Inflammatory macrophage treated with lipopolysaccharide for 1 hour (primary cell): Measurements from ENCODE around the gene LAYN.
A peak's percentile ranks its signal among the peaks of the same experiment; 100 is the strongest.

Experiments used
- DNase-seq, 2 donors: peaks; one replicate each; pipeline ENCODE4 v3.0.0-alpha.2; 2020 to 2022

LAYN gene

DNA sequence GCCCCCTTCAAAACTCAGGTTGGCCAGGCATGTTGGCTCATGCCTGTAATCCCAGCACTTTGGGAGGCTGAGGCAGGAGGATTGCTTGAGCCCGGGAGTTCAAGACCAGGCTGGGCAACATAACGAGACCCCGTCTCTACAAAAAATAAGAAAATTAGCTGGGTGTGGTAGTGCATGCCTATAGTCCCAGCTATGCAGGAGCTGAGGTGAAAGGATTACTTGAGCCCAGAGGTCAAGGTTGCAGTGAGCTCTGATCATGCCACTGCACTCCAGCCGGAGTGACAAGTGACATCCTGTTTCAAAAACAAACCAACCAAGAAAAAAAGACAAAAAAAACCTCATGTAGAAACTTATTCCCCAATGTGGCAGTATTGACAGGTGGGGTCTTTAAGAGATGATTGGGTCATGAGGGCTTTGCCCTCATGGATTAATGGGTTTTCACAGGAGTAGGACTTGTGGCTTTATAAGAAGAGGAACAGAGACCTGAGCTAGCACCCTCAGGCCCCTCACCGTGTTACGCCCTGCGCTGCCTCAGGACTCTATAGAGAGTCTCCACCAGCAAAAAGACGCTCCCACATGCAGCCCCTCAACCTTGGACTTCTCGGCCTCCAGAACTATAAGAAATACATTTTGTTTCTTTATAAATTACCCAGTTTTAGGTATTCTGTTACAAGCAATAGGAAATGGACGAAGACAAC, 22.3 kb downstream of the LAYN start:
- no peak for DNase-seq

DNA sequence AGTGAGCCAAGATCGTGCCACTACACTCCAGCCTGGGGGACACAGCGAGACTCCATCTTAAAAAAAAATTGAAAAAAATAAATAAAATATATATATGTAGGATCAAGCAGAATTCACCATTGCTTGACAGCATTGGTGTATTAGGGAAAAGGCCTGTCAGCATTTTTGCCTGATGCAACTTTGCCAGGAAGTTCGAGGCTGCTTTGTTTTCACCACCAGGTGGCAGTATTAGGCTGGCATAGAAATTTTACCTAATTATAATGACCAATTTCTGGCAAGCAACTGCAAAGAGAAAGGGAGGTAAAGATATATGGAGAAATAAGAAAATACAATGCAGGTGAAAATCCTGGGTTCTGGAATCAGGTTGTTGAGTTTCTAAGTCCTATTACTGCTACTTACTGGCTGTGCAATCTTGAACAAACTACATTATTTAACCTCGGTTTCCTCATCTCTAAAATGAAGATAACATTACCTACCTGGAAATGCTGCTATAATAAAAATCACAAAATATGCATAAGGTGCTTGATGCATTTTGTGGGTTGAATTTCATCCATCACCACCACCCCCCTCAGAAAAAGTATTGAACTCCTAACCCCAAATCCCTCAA, 24.7 kb downstream of the LAYN start:
- peak; percentile 52 to 96 for DNase-seq

DNA sequence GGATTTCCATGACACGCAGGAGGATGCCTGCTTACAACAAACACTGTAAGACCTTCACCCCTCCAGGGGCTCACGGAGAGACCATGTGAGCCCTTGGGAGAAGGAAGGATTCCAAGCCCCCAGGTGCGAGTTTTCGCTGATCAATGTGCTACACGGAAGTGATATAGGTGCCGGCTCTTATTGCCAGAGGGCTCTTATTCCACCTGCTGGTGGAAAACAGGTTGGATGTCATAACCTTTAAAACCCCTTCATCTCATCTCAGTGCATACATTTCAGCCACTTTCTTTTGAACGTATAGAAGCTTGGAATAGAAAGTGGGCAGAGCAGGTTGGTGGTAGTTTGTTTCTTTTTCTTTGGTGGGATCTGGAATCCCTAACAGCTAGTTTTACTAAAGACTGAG, 25.8 kb downstream of the LAYN start:
- DNase-seq: no peak

DNA sequence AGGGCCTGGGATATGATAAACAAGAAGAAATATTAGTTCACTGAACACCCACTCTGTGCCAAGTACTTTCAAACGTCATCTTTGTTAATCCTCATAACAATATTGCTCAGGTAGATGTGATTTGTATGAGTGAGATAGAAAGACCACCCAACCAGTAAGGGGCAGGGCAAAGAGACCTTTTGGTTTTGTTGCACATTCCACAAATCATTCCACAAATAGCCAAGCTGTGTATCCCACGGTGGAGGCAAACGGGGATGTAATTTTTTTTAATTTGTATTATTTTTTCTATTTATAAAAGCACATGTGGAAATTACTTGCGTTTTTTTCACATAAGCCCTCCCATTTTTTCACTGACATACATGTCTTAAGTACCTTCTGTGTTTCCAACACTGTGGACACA, 29.0 kb downstream of the LAYN start:
- no peak for DNase-seq

DNA sequence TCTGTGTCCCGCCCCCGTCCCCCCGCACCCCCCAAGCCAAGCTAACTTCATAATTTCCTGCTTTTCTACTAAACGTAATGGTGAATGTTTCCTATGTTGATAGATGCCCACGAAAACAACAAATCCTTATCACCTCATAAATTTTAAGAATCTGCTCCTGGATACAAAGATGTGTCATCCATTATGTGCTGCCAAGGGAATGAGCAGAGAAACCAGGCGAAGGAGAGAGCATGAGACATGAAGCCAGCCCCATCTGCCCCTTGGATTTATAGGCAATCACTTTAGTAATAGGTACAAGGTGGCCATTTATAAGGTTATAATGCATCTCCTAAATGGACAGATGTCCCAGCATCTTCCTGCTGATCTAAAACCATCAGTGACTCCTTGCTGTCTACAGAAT, 30.3 kb downstream of the LAYN start:
- DNase-seq: no peak

DNA sequence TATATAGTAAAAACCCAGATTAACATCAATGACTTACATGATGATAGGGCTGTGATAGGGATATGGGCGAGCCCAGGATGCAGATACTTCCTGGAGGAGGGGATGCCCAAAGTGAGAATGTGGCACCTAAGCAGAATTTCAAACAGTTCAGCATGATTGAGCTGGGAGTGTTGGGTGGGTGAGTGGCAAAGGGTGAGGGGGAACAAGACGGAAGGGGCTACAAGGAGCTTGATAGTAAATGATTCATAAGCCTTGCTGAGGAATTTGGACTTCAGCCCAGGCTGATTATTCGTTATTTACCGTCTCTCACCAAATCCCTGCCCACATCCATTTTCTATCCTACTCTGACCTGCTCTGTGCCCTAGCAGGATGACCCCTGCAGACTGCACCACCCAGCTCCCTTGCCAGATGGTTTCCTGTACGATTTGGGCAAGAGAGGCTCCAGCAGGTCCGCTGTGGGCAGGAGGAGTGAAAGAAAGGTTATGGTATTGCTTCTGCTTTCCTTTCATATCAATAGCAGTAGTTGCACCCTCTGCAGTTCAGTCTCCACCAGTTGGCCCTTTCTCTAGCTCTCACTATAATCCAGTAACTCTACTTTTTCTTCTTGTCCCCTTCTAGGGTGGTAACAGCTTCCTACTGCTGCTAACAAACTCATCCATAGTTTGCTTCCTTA, 31.4 kb downstream of the LAYN start:
- no peak for DNase-seq

DNA sequence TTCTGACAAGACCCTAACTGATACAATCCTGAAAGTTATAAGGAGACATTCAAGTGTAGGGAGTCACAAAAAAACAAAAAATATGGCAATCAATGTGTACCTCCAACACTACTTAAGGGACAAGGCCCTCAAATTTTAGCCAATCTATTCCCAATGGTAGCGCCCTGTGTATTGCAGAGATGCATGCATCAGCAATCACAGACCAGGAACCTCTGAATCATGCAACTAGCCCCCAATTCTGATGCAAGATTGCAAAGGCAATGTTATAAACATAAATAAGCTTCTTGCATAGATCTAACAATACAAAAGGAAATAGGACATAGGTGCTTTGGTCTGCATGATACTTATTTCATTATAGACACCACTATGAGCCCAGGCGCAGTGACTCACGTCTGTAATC, 32.1 kb downstream of the LAYN start:
- no peak for DNase-seq

DNA sequence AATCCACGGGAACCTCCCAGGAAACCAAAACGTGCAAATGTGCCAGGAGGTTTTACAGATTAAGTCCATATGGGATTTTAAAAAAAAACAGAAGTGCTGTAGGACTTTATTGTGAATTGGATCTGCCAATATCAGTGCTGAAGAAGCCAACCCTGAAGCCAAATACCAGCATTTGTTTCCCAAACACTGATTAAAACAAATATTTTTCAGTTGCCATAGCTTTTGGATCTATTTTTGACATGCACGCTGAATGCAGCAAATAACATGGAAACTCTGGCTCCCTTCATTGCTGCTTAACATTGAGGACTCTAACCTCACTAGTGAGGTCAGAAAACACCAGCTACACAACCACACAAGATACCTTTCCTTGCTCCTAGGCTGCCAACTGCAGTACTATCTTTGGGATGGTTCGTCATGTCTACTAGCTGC, 33.3 kb downstream of the LAYN start:
- DNase-seq: no peak

DNA sequence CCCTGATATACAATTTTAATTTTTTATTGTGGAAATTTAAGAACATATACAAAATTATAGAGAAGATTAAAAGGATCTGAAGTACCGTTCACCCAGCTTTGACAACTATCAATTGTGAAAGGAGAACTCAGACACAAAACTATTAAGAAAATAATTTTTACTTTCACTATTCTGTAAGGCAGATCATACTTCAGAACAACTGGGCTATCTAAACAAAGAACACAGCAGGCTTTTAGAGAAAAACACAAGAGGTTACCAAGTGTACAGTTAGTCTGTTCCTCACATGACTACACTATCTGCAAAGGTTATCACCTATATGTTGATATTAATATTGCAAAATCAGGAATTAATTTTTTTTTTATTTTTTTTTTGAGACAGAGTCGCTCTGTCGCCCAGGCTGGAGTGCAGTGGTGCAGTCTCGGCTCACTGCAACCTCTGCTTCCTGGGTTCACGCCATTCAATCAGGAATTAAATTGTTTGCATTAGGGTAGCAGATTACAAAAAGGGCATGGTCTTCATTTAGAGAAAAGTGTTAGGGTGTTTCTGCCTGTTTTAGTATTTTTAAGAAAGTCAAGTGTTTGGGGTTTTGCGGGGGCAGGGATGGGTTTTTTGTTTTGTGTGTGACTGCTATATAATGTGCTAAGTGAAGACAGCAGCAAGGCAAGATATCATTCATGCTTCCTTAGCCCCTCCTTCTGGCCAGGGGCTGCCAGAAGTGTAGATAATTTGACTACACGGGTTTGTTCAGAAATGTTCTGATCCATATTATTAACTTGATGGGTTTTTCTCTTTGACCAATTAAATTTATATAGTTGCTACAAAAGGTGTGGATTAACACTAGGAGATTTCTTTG, 34.1 kb downstream of the LAYN start:
- DNase-seq: no peak

DNA sequence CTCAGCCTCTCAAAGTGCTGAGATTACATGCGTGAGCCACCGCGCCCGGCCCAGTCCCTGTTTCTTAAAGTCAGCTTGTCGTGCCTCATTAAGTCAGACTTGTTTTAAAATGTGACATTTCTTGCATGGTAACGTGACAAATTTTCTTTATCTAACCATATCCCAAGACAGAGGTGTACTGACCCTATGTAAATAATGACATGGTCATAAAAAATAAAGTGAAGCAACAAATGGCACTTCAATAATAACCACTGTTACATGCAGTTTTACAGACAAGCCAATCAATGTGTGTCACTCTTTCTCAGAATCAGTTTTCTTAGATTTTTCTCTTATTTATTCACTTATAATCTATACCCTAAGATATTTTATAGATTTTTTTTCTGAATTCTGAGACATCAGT, 35.2 kb downstream of the LAYN start:
- no peak for DNase-seq

DNA sequence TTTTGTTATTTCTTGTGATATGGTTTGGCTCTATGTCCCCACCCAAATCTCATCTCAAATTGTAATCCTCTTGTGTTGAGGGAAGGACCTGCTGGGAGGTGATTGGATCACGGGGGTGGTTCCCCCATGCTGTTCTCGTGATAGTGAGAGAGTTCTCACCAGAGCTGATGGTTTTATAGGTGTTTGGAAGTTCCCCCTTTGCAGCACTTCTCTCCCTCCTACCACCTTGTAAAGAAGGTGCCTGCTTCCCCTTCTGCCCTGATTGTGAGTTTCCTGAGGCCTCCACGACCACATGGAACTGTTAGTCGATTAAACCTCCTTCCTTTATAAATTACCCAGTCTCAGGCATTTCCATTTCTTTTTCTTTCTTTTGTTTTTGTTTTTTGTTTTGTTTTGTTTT, 37.3 kb downstream of the LAYN start:
- DNase-seq: no peak

DNA sequence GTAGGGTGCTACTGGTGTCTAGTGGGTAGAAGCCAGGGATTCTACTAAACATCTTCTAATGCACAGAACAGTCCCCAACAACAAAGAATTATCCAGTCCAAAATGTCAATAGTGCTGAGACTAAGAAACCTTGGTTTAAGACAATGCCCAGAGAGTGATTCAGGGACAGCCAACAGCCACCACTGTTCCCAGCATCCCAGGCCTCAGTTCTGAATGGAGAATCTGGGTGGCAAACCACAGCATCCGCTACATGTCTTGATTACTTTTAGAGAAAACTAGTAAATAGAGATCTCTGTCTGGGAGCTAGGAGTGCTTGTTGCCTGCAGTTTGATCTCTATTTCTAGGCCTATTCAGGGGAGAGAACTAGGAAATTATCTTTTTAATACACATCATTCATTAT, 40.8 kb downstream of the LAYN start:
- DNase-seq: no peak

DNA sequence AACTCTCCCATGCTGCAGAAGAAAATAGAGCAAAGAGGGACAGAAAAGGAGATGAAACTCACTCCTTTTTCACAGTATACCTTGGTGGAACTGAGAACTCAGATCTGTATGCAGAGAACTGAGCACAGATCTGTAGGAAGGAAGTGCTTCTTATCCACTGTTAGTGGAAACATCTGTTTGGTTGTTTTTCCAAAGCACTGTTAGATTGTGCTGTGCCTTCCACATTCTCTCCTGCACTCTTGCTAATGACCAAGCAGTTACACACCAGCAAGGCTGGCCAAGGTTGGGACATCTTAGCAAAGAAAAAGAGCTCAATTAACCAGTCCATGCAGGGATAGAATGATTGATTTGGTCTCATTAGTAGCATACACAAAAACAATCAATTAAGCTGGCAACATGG, 41.6 kb downstream of the LAYN start:
- DNase-seq: no peak

DNA sequence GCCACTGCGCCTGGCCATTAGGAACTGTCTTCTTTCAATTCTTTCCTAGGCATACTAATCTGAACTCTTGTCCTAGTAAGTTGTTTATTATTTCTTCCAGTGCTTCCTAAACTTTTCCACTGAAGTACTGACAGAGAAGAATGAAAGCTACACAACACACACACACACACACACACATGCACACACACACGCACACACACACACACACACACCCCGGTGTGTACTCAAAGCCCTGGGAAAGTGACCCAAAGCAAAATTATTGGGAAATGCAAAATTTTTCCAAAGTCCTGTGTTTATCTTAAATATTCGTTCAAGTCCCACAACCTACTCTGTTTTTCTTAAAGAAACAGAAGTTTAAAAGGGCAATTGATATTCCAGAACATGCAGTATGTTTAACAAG, 42.4 kb downstream of the LAYN start:
- DNase-seq: no peak

DNA sequence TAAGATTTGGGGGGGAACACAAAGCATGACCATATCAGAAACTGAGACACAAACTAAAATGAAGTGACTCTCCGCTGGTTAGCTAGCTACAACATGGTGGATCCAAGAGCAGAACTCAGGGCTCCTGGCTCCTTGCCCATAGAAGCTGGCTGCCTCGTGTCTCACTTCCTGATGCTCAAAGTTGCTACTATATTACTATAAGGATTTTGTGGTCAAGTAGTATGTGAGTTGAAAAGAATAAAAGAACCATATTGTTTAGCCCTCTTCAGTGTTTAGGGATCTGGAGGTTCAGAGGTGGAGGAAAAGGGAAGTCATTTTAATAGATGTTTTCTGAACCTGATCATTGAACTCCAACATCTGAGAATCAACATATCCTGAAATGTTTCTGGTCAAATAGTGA, 44.9 kb downstream of the LAYN start:
- peak in 1 of 2 donors; percentile 41 for DNase-seq

DNA sequence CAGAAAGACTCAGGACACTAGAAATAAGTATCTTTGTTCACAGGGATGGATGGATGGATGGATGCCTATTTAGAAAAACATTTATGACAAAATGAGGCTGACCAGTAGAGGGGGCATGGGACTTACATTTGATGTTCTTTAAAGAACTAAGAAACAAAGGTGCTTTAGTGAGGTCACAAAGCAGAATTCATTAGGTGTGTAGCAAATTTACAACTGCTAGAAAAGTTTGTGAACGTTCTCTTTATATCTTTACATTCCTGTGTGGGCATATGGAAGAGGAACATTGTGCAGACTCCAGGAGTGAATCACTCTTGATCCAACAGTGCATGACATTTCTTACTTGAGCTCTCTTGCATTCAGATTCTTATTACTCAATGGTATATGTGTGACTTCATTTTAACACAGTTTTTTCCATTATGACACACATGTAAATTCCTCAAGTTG, 45.9 kb downstream of the LAYN start:
- peak; percentile 66 to 86 for DNase-seq

DNA sequence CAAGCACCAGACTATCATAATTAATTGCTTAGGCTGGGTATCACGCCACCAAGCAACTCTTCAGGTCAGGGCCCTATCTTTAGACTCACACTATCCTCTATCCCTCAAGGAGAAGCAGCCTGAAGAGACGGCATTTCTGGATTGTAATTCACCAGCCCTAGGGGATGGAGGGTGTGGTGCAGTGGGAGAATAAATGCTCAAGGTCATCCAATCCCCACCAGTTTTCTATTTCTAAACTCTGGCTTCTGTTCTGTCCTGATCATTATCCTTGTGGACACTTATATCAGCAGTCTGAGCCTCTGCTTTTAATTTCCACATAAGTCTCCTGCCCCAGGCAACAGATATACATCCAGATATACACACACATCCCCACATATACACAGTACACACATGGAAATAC, 48.6 kb downstream of the LAYN start:
- DNase-seq: no peak

DNA sequence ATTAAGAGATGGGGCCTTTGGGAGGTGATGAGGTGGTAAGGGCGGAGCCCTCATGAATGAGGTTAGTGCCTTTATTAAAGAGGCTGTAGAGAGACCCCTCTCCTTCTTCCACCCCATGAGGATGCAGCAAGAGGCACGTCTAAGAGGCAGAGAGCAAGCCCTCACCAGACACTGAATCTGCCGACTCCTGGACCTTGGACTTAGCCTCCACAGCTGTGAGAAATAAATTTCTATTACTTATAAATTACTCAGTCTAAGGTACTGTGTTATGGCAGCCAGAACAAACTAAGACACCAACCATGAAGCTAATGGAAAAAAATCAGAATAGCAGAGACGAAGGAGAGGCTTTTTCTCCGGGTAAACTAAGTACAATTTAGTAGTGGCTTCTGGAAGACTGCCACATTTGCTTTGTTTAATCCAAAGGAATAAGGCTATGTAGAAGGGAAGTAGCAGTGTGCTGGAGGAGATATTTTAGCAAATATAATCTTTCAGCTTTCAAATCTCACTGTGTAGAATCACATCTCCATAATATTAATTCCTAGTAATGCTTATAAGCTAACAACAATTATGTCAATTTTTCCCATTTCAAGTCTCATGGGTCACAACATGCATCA, 49.5 kb downstream of the LAYN start:
- no peak for DNase-seq

DNA sequence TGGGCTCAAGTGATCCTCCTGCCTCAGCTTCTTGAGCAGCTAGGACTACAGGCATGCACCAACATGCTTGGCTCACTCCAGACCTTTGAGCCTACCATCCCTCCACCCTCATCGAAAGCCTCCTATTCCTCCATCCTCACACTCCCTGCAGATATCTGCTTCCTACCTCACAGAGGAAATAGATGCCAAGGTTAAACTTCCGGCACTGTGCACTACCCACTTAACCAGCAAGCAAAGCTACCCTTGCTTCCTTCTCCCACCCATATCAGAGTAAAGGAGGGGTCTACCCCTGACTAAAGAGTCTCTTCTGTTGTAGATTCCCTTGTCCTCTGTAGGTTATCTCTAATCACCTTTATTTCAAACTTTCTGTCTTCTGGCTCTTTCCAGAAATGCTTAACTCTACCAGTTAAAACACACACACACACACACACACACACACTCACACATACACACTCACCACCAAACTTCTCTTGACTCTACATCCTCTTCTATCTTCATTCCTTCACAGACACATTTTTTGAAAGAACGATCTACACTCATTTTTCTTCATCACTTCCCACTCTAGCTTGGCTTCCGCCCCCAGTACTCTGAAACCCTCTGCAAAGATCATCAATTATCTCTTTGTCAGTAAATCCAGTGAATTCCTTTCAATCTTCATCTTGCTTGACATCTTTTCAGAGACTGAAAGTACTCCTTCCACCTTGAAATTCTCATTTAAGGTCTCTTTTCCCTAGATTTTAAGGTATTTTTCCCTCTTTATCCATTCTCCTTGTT, 50.9 kb downstream of the LAYN start:
- DNase-seq: no peak

DNA sequence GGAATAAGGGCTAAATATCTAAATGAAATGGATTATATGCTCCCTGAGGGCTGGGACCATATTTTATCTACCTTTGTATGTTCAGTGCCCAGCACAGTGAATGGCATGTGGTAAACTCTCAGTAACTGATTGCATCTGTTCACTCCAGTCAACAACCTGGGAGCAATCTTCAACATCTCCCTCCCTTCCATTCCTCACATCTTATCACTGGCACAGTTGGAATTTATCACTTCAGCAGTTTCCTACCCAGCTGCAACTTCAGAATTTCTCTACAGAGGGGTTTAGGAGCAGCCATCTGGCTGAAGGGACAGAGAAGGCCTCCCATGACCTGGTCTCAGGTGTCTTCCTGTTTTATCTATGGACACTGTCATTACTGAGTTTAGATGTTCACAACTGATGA, 52.0 kb downstream of the LAYN start:
- DNase-seq: no peak

DNA sequence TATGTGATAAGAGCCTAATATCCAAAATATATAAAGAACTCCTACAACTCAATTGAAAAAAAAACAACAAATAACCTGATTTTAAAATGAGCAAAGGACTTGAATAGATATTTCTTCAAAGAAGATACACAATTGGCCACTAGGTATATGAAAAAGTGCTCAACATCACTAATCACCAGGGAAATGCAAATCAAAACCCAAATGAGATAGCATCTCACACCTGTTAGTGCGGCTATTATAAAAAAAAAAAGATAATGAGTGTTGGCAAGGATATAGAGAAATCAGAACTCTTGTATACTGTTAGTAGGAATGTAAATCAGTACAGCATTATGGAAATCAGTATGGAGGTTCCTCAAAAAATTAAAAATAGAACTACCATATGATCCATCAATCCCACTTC, 55.8 kb downstream of the LAYN start:
- DNase-seq: no peak

DNA sequence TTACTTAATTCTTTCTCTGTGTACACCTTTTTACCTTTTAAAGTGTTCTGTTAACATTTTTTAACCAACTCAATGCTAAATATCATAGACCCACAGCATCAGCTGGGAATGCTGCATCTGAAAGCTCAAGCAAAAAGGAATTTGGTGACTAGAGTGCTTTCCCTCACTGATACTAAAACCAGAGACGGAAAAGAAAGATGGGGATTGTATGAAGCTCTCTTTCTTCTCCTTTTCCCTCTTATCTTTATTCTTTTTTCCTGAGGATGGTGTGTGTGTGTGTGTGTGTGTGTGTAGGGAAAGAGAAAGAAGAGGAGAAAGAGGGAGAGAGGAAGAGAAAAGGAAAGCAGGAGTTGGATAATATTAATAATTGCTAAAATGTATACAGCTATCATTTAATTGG, 57.6 kb downstream of the LAYN start:
- DNase-seq: no peak
